Esophagus squamous epithelium (tissue), 5 donors: ENCODE results near the gene DRG2. TPM values are rescaled to one million over a fixed set of nuclear protein-coding genes. Genes with fewer than 3 reads are reported as not detected.

Source experiments
- DNase-seq: peaks from one replicate; lab custom pipeline; 2025; lab: John Stamatoyannopoulos, UW
- H3K27ac ChIP-seq, 4 donors: fragments of 200-600 bp; sonication (generic); one replicate each; pipeline ENCODE4 v1.5.1; 2016 to 2019; ENCODE audit warnings: mild to moderate bottlenecking in 1 of 4
- H3K27me3 ChIP-seq, 4 donors: fragments of 200-600 bp; sonication (generic); 1 replicate in 3 of 4; 2 replicates in 1 of 4; pipeline versions ENCODE4 v1.5.1 to v1.6.0; 2017 to 2021; ENCODE audit warnings: antibody characterized with exemption in 1 of 4
- H3K36me3 ChIP-seq, 3 donors: fragments of 200-600 bp; sonication (generic); one replicate each; pipeline ENCODE4 v1.5.1; 2016 to 2019
- H3K4me1 ChIP-seq, 3 donors: fragments of 200-600 bp; sonication (generic); one replicate each; pipeline ENCODE4 v1.5.1; 2017 to 2019
- H3K4me3 ChIP-seq, 4 donors: fragments of 200-600 bp; sonication (generic); 1 replicate in 3 of 4; 2 replicates in 1 of 4; pipeline ENCODE4 v1.5.1; 2016 to 2019; ENCODE audit warnings: mild to moderate bottlenecking in 2 of 4, moderate library complexity in 1 of 4
- H3K9me3 ChIP-seq, 3 donors: fragments of 200-600 bp; sonication (generic); one replicate each; pipeline ENCODE4 v1.5.1; 2016 to 2019
- CTCF ChIP-seq, 6 experiments: fragments of 450-650 bp in 4 of 6; fragments of 200-600 bp in 2 of 6; sonication (generic) in 2 of 6; IDR thresholded peaks; one replicate each; pipeline ENCODE4 v1.5.1; 2016 to 2019; ENCODE audit warnings: antibody characterized with exemption in 6 of 6, mild to moderate bottlenecking in 4 of 6, moderate library complexity in 4 of 6
- POLR2A ChIP-seq, 4 donors: fragments of 450-650 bp; IDR thresholded peaks; one replicate each; pipeline ENCODE4 v1.6.1; 2017; ENCODE audit warnings: antibody characterized with exemption in 4 of 4, mild to moderate bottlenecking in 4 of 4, moderate library complexity in 3 of 4
- WGBS, 2 donors: methylation state at CpG; one replicate each; pipeline ENCODE4 v1.1.5; 2018; 5-methylcytosine and 5-hydroxymethylcytosine counted together
- intact Hi-C: fragments of 100-400 bp; cut with DNase I; formaldehyde crosslinking; loops from one replicate; pipeline ENCODE4 v1.15.0; 2022
- total RNA-seq, 4 donors: library from RNA; depleted of rRNA; stranded (reverse); fragments of >200 nt; gene quantifications; one replicate each; pipeline ENCODE4 v1.1.0, GENCODE V29; 2016
- donor health status: DM: yes; HTN: yes; CAD: no.

DRG2 gene
- total RNA-seq, 4 donors from 2014 or later: 31.8 to 45.4 (median 37.9) TPM

GRCh38 chr17:18107971-18108370 is 20.2 kb downstream of the DRG2 start:
- Histone ChIP-seq H3K27me3 (no peaks in the 10 kb centered on the region), H3K36me3 (peaks cover 0 to 46% (median 12%) of the 10 kb centered on the region in 3 donors), H3K4me3 (no peak overlapping the region), H3K9me3 (no peaks in the 10 kb centered on the region), H3K27ac (no peak overlapping the region), H3K4me1 (no peaks in the 10 kb centered on the region)
- WGBS, 2 donors: 61 to 100% methylated on average over 1 to 3 of the region's 6 CpGs
- no peak for DNase-seq
- TF ChIP-seq POLR2A (IDR thresholded peaks at IDR 0.05): no peak
- no peak for TF ChIP-seq CTCF (IDR thresholded peaks at IDR 0.05)
- intact Hi-C loops: no loop called here

DNA sequence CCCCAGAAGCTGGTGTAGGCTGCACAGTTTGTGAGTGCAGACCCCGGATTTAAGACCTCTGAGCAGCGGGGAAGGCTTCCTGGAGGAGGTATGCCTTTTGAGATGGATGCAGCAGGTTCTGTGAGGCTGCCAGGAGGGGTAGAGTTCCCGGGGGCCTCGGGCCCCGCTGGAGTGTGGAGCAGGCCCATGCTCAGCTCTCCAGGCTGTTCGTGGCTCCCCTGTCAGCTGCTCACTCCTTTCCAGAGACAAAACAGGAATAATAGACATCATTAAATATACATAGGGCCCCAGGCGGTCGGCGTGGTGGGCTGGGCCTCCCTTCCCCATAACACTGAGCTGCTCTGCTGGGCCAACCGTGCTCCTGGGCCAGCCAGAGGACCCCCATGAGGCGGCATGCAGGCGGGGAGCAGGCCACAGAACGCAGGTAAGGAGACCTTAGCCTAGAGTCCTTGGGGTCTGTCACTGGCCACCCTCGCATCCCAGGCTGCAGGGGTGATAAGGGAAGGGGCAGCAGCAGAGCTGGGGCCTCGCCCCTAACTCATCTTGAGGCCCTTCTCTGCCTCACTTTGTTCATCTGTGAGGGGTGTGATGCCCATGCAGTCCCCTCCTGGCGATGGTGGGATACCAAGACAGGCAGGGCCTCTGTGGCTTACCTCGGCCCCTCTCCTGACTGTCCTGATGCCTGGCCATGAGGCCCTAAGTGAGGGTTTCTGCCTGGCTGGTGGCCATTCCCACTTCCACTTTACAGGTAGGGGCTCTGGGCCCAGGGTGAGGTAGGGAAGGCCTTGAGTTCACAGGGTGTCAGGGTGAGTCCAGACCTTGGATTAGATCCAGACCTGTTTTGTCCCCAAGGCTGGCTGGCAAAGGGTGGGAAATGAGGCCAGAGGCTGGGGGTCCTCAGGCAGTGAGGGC is 20.9 kb downstream of the DRG2 start, which contains the start of gene MYO15A:
Gene MYO15A (plus strand): TSS at position 356 of the 912 bp plus-strand sequence. CDS start 10,045 bp downstream, outside the sequence.
- Histone ChIP-seq H3K9me3 (no peaks in the 10 kb centered on the region), H3K4me3 (no peak within 1 kb of the TSS), H3K36me3 (peaks cover 0 to 39% (median 12%) of the 10 kb centered on the region in 3 donors), H3K27me3 (no peaks in the 10 kb centered on the region), H3K27ac (no peak within 1 kb of the TSS), H3K4me1 (no peaks in the 10 kb centered on the region)
- WGBS, 2 donors: 74% methylated on average over 11 of the region's 17 CpGs
- intact Hi-C loops: no loop called here
- TF ChIP-seq POLR2A (IDR thresholded peaks at IDR 0.05) (no peak), CTCF (IDR thresholded peaks at IDR 0.05) (no peak)
- no peak for DNase-seq

DNA sequence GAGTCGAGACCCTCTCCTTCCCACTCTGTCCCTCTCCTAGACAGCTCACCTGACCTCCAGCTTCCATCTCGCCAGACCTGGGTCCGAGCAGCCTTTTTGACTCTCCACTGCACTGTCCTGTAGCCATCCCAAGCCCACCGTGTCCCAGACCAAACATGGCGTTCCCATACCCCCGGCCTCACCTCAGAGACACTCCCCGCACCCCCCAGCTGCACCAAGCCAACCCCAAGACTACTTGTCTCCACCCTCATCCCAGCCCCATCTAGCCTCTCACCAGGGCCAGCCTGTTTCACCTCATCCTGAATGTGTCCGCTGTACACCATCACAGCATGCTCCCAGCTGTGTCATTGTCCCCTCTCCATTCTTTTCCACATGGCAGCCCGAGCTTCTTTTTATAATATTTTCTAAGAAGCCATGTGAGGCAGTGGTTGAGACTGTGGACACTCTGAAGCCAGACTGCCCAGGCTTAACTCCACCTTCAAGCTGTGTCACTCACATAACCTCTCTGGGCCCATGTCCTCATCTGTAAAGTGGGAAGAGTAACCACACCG is 22.3 kb downstream of the DRG2 start:
- 75 to 76% methylated on average over 9 to 10 of the region's 10 CpGs for WGBS, 2 donors
- intact Hi-C loops: no loop called here
- Histone ChIP-seq H3K27me3 (peaks cover 0 to 4% (median 0%) of the 10 kb centered on the region in 4 donors), H3K4me3 (no peak overlapping the region), H3K36me3 (peaks cover 0 to 26% (median 12%) of the 10 kb centered on the region in 3 donors), H3K27ac (no peak overlapping the region), H3K4me1 (no peaks in the 10 kb centered on the region), H3K9me3 (no peaks in the 10 kb centered on the region)
- no peak for DNase-seq
- TF ChIP-seq POLR2A (IDR thresholded peaks at IDR 0.05) (no peak), CTCF (IDR thresholded peaks at IDR 0.05) (no peak)

DNA sequence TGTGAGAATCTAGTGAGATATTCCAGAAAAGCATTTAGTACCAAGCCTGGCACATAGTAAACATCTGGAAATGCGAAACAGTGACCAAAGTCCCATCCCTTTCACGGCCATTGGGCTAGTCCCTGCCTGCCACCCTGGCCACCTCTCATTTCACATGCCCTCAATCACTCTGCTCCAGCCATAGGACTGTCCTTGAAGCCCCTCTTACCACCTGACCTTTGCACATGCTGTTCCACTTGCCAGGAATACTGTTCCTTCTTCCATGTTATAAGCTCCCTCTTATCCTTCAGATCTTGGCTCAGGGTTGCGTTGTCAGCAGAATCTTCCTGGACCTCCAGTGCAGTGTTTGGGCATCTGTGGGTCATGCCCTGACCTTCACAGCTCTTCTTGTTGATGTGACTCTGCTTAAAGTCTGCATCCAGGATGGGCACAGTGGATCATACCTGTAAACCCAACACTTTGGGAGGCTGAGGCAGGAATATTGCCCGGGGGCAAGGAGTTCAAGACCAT is 22.9 kb downstream of the DRG2 start:
- WGBS, 2 donors: 83 to 84% methylated on average over 3 of the region's 4 CpGs
- peaks cover 0 to 19% (median 12%) of the 10 kb centered on the region in 3 donors for H3K36me3 ChIP-seq
- H3K9me3 ChIP-seq: no peaks in the 10 kb centered on the region
- TF ChIP-seq CTCF (IDR thresholded peaks at IDR 0.05) (no peak), POLR2A (IDR thresholded peaks at IDR 0.05) (no peak)
- no peaks in the 10 kb centered on the region for H3K4me1 ChIP-seq
- no peak overlapping the region for H3K27ac ChIP-seq
- peaks cover 0 to 4% (median 0%) of the 10 kb centered on the region in 4 donors for H3K27me3 ChIP-seq
- no peak overlapping the region for H3K4me3 ChIP-seq
- intact Hi-C loops: no loop called here
- no peak for DNase-seq
